Memory B cell (primary cell): Measurements from ENCODE around the gene BCAS1.
A peak's percentile ranks its signal among the peaks of the same experiment; 100 is the strongest.
"Not testable (repeated sequence)": the region's sequence is repeated elsewhere in the genome, so short reads cannot be mapped to it uniquely, and the experiment has no call there.

Experiments
- ATAC-seq: fragments of 150-1000 bp; cut with Tn5 transposase; 2 replicates; pipeline ENCODE4 v1.10.0; 2021; ENCODE audit warnings: low read depth, mild to moderate bottlenecking, moderate library complexity
- DNase-seq, 2 donors: peaks; one replicate each; pipeline ENCODE4 v3.0.0; 2022; ENCODE audit warnings: low spot score in 2 of 2
- H3K27ac Mint-ChIP-seq: one replicate; pipeline ENCODE4 v1.8.0; 2022; ENCODE audit warnings: mild to moderate bottlenecking, moderate library complexity, mixed read lengths
- H3K27me3 Mint-ChIP-seq: one replicate; pipeline ENCODE4 v1.8.0; 2022; ENCODE audit warnings: mixed read lengths
- H3K36me3 Mint-ChIP-seq: one replicate; pipeline ENCODE4 v1.8.0; 2022; ENCODE audit warnings: mild to moderate bottlenecking, mixed read lengths
- H3K4me1 Mint-ChIP-seq: one replicate; pipeline ENCODE4 v1.8.0; 2022; ENCODE audit warnings: mixed read lengths
- H3K4me3 Mint-ChIP-seq: one replicate; pipeline ENCODE4 v1.8.0; 2022; ENCODE audit warnings: mild to moderate bottlenecking, moderate library complexity, mixed read lengths
- H3K9me3 Mint-ChIP-seq: one replicate; pipeline ENCODE4 v1.8.0; 2022; ENCODE audit warnings: mixed read lengths

Gene BCAS1

GRCh38 chr20:53940360-53940702, 130.1 kb downstream of the BCAS1 start:
- DNase-seq (no peak), ATAC-seq (no peak)
- Mint-ChIP-seq H3K27me3 (no peaks in the 10 kb centered on the region), H3K9me3 (no peaks in the 10 kb centered on the region), H3K36me3 (no peaks in the 10 kb centered on the region), H3K4me1 (peaks cover 47% of the 10 kb centered on the region), H3K4me3 (peak overlapping the region; percentile 71), H3K27ac (peak overlapping the region; percentile 93)

GRCh38 chr20:53939572-53940359, 130.6 kb downstream of the BCAS1 start:
- Mint-ChIP-seq H3K9me3 (no peaks in the 10 kb centered on the region), H3K27me3 (no peaks in the 10 kb centered on the region), H3K4me3 (peak overlapping the region; percentile 71), H3K27ac (peak overlapping the region; percentile 93), H3K36me3 (no peaks in the 10 kb centered on the region), H3K4me1 (peaks cover 52% of the 10 kb centered on the region)
- DNase-seq, result peak; percentile 63 to 74
- peak; percentile 72 for ATAC-seq

- DNase-seq (no peak), ATAC-seq (no peak)
- H3K27me3 Mint-ChIP-seq, result no peaks in the 10 kb centered on the region
- peaks cover 55% of the 10 kb centered on the region for H3K4me1 Mint-ChIP-seq
- H3K4me3 Mint-ChIP-seq, result no peak overlapping the region
- H3K36me3 Mint-ChIP-seq, result no peaks in the 10 kb centered on the region
- peak overlapping the region; percentile 93 for H3K27ac Mint-ChIP-seq
- H3K9me3 Mint-ChIP-seq, result no peaks in the 10 kb centered on the region
Measured at GRCh38 chr20:53939190-53939571, 131.2 kb downstream of the BCAS1 start.

GRCh38 chr20:53938739-53939138, 131.7 kb downstream of the BCAS1 start:
- no peaks in the 10 kb centered on the region for H3K9me3 Mint-ChIP-seq
- no peaks in the 10 kb centered on the region for H3K36me3 Mint-ChIP-seq
- no peak overlapping the region for H3K4me3 Mint-ChIP-seq
- H3K4me1 Mint-ChIP-seq, result peaks cover 53% of the 10 kb centered on the region
- ATAC-seq (no peak), DNase-seq (no peak)
- H3K27ac Mint-ChIP-seq, result peak overlapping the region; percentile 80
- no peaks in the 10 kb centered on the region for H3K27me3 Mint-ChIP-seq

- Mint-ChIP-seq H3K27ac (peak overlapping the region; percentile 80), H3K4me1 (peaks cover 53% of the 10 kb centered on the region), H3K36me3 (no peaks in the 10 kb centered on the region), H3K4me3 (peak overlapping the region; percentile 35), H3K9me3 (no peaks in the 10 kb centered on the region), H3K27me3 (no peaks in the 10 kb centered on the region)
- no peak for DNase-seq
- no peak for ATAC-seq
Measured at GRCh38 chr20:53937929-53938367, 132.4 kb downstream of the BCAS1 start.

- Mint-ChIP-seq H3K4me3 (no peak overlapping the region), H3K27ac (no peak overlapping the region), H3K36me3 (no peaks in the 10 kb centered on the region), H3K27me3 (no peaks in the 10 kb centered on the region), H3K9me3 (no peaks in the 10 kb centered on the region), H3K4me1 (peaks cover 50% of the 10 kb centered on the region)
- ATAC-seq, result no peak
- no peak for DNase-seq
Measured at GRCh38 chr20:53937339-53937741, 133.1 kb downstream of the BCAS1 start.

- no peaks in the 10 kb centered on the region for H3K27me3 Mint-ChIP-seq
- no peak for ATAC-seq
Measured at GRCh38 chr20:53935344-53936084, 134.9 kb downstream of the BCAS1 start.

GRCh38 chr20:53934421-53935343, 135.7 kb downstream of the BCAS1 start:
- Mint-ChIP-seq H3K4me3 (peak overlapping the region; percentile 68), H3K4me1 (peaks cover 57% of the 10 kb centered on the region), H3K36me3 (no peaks in the 10 kb centered on the region), H3K27ac (peak overlapping the region; percentile 95), H3K27me3 (no peaks in the 10 kb centered on the region), H3K9me3 (no peaks in the 10 kb centered on the region)
- peak; percentile 44 for ATAC-seq
- DNase-seq, result no peak

More at GRCh38 chr20:53935344-53936084, 134.9 kb downstream of the BCAS1 start:
- Mint-ChIP-seq H3K9me3 (no peaks in the 10 kb centered on the region), H3K27ac (peak overlapping the region; percentile 95), H3K36me3 (no peaks in the 10 kb centered on the region), H3K4me3 (peak overlapping the region; percentile 28), H3K4me1 (peaks cover 55% of the 10 kb centered on the region)
- DNase-seq, result no peak

- H3K27ac Mint-ChIP-seq, result peak overlapping the region; percentile 95
- DNase-seq, result no peak
- no peaks in the 10 kb centered on the region for H3K9me3 Mint-ChIP-seq
- H3K36me3 Mint-ChIP-seq, result no peaks in the 10 kb centered on the region
- H3K4me1 Mint-ChIP-seq, result peaks cover 59% of the 10 kb centered on the region
- no peaks in the 10 kb centered on the region for H3K27me3 Mint-ChIP-seq
- no peak for ATAC-seq
- no peak overlapping the region for H3K4me3 Mint-ChIP-seq
Measured at GRCh38 chr20:53933232-53933846, 137.1 kb downstream of the BCAS1 start.

GRCh38 chr20:53932655-53933192, 137.7 kb downstream of the BCAS1 start:
- not testable (repeated sequence) for H3K9me3 Mint-ChIP-seq, H3K27me3 Mint-ChIP-seq, H3K4me3 Mint-ChIP-seq, DNase-seq, H3K36me3 Mint-ChIP-seq, ATAC-seq
- Mint-ChIP-seq H3K27ac (peak overlapping the region; percentile 95), H3K4me1 (peaks cover 57% of the 10 kb centered on the region)

- DNase-seq (no peak), ATAC-seq (no peak)
- Mint-ChIP-seq H3K27me3 (no peaks in the 10 kb centered on the region), H3K27ac (peak overlapping the region; percentile 88), H3K4me1 (peaks cover 66% of the 10 kb centered on the region), H3K36me3 (no peaks in the 10 kb centered on the region), H3K9me3 (no peaks in the 10 kb centered on the region), H3K4me3 (no peak overlapping the region)
Measured at GRCh38 chr20:53931597-53931996, 138.8 kb downstream of the BCAS1 start.

- peaks cover 71% of the 10 kb centered on the region for H3K4me1 Mint-ChIP-seq
- H3K27ac Mint-ChIP-seq, result peak overlapping the region; percentile 88
- no peak for ATAC-seq
- H3K4me3 Mint-ChIP-seq, result peak overlapping the region; percentile 46
- DNase-seq, result no peak
- no peaks in the 10 kb centered on the region for H3K36me3 Mint-ChIP-seq
- no peaks in the 10 kb centered on the region for H3K9me3 Mint-ChIP-seq
- H3K27me3 Mint-ChIP-seq, result no peaks in the 10 kb centered on the region
Measured at GRCh38 chr20:53930651-53931504, 139.5 kb downstream of the BCAS1 start.
